Activated B cell treated with CpG ODN at 0.5 μM for 24 hours (primary cell): ENCODE measurements around the gene FN3KRP. TPM values are rescaled to one million over a fixed set of nuclear protein-coding genes. Genes with fewer than 3 reads are reported as not detected.

ENCODE experiments used
- ATAC-seq: fragments of 200-7000 bp; cut with Tn5 transposase; one replicate; pipeline ENCODE4 v1.10.0; 2021; ENCODE audit warnings: low read depth, mild to moderate bottlenecking, moderate library complexity
- CTCF ChIA-PET: fragments of 350-600 bp; sonication (Branson Sonifier 250); formaldehyde crosslinking; loops from one replicate; lab custom pipeline; 2021; ENCODE audit warnings: antibody characterized with exemption; lab: Charles Lee
- POLR2A ChIA-PET: fragments of 350-600 bp; sonication (Branson Sonifier 250); formaldehyde crosslinking; loops from one replicate; lab custom pipeline; 2021; ENCODE audit warnings: antibody characterized with exemption; lab: Charles Lee
- DNase-seq: peaks from one replicate; pipeline ENCODE4 v3.0.0; 2022
- H3K27ac Mint-ChIP-seq: one replicate; pipeline ENCODE4 v1.8.0; 2020; ENCODE audit warnings: mixed read lengths
- H3K27me3 Mint-ChIP-seq: one replicate; pipeline ENCODE4 v1.8.0; 2021; ENCODE audit warnings: mixed read lengths
- H3K36me3 Mint-ChIP-seq: one replicate; pipeline ENCODE4 v1.8.0; 2021; ENCODE audit warnings: low read depth, mixed read lengths
- H3K4me1 Mint-ChIP-seq: one replicate; pipeline ENCODE4 v1.8.0; 2021; ENCODE audit warnings: mixed read lengths
- H3K4me3 Mint-ChIP-seq: one replicate; pipeline ENCODE4 v1.8.0; 2020; ENCODE audit warnings: mild to moderate bottlenecking, mixed read lengths
- H3K9me3 Mint-ChIP-seq: one replicate; pipeline ENCODE4 v1.8.0; 2020; ENCODE audit warnings: mixed read lengths
- intact Hi-C: fragments of 100-400 bp; cut with micrococcal nuclease; formaldehyde crosslinking; loops from one replicate; pipeline ENCODE4 v1.15.1; 2024
- total RNA-seq: library from RNA; stranded (reverse); gene quantifications from 2 replicates; pipeline ENCODE4 v1.2.3, GENCODE V29; 2022
- TF ChIP-seq, protein P1 (sequence below): fragments of 200-600 bp; IDR thresholded peaks from one replicate; pipeline ENCODE4 v1.8.0; 2022; ENCODE audit warnings: antibody characterized with exemption, mild to moderate bottlenecking

The FN3KRP gene
- total RNA-seq, 1 donor from 2014 or later, result 28.5 TPM

GRCh38 chr17:82684228-82684841 is 32.2 kb upstream of the FN3KRP start:
- ATAC-seq (no peak), DNase-seq (no peak)
- intact Hi-C loops, result no loop called here
- Mint-ChIP-seq H3K27ac (no peak overlapping the region), H3K4me1 (no peaks in the 10 kb centered on the region), H3K27me3 (no peaks in the 10 kb centered on the region), H3K36me3 (peaks cover 3% of the 10 kb centered on the region), H3K4me3 (no peak overlapping the region), H3K9me3 (peaks cover 9% of the 10 kb centered on the region)
- ChIA-PET CTCF (no interaction called here), POLR2A (no interaction called here)
- TF ChIP-seq, protein P1, sequence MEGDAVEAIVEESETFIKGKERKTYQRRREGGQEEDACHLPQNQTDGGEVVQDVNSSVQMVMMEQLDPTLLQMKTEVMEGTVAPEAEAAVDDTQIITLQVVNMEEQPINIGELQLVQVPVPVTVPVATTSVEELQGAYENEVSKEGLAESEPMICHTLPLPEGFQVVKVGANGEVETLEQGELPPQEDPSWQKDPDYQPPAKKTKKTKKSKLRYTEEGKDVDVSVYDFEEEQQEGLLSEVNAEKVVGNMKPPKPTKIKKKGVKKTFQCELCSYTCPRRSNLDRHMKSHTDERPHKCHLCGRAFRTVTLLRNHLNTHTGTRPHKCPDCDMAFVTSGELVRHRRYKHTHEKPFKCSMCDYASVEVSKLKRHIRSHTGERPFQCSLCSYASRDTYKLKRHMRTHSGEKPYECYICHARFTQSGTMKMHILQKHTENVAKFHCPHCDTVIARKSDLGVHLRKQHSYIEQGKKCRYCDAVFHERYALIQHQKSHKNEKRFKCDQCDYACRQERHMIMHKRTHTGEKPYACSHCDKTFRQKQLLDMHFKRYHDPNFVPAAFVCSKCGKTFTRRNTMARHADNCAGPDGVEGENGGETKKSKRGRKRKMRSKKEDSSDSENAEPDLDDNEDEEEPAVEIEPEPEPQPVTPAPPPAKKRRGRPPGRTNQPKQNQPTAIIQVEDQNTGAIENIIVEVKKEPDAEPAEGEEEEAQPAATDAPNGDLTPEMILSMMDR, result no peak

DNA sequence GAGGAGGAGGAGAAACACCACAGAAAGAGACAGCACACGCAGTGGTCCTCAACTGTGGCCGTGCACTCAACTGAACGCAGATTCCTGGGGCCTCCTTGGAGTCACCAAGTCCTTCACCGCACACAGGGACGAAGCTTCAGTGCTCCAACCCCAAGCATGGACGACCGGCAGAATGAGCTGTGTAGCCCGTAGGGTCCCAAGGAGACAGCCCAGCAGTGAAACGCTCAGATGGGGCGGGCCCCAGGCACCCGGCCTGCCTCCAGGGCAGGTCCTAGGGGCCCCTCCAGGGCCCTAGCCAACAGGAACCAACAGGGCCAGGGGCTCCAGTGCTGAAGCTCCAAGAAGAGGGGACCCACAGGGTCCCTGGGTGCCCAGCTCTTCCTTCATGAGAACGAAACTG is 31.2 kb upstream of the FN3KRP start:
- Mint-ChIP-seq H3K9me3 (peaks cover 9% of the 10 kb centered on the region), H3K36me3 (peaks cover 3% of the 10 kb centered on the region), H3K27ac (no peak overlapping the region), H3K4me1 (no peaks in the 10 kb centered on the region), H3K27me3 (no peaks in the 10 kb centered on the region), H3K4me3 (no peak overlapping the region)
- DNase-seq, result no peak
- POLR2A ChIA-PET, result no interaction called here
- no peak for ATAC-seq
- TF ChIP-seq, protein P1, result no peak
- CTCF ChIA-PET, result no interaction called here
- intact Hi-C loops, result no loop called here

GRCh38 chr17:82686366-82687324 is 29.9 kb upstream of the FN3KRP start:
- CTCF ChIA-PET, result no interaction called here

GRCh38 chr17:82687375-82687861 is 29.1 kb upstream of the FN3KRP start:
- intact Hi-C loops, result no loop called here
- Mint-ChIP-seq H3K36me3 (no peaks in the 10 kb centered on the region), H3K4me3 (no peak overlapping the region), H3K4me1 (no peaks in the 10 kb centered on the region), H3K27me3 (no peaks in the 10 kb centered on the region), H3K27ac (no peak overlapping the region), H3K9me3 (peaks cover under 1% of the 10 kb centered on the region)
- POLR2A ChIA-PET, result interaction anchor here (0.7 kb wide), 1 partner anchor 314 kb away, joined by 3 read pairs; no protein-coding TSS in a partner anchor
- ATAC-seq (no peak), DNase-seq (no peak)
- TF ChIP-seq, protein P1, result no peak
- CTCF ChIA-PET, result no interaction called here

More at GRCh38 chr17:82686366-82687324, 29.9 kb upstream of the FN3KRP start:
- DNase-seq, result no peak
- no peaks in the 10 kb centered on the region for H3K4me1 Mint-ChIP-seq
- intact Hi-C loops, result no loop called here
- no peaks in the 10 kb centered on the region for H3K27me3 Mint-ChIP-seq
- POLR2A ChIA-PET, result interaction anchor here (0.7 kb wide), 1 partner anchor 315 kb away, joined by 3 read pairs; no protein-coding TSS in a partner anchor
- ATAC-seq, result no peak
- peaks cover 3% of the 10 kb centered on the region for H3K36me3 Mint-ChIP-seq
- H3K27ac Mint-ChIP-seq, result no peak overlapping the region
- no peak overlapping the region for H3K4me3 Mint-ChIP-seq
- H3K9me3 Mint-ChIP-seq, result peaks cover 8% of the 10 kb centered on the region
- TF ChIP-seq, protein P1, result no peak

- Mint-ChIP-seq H3K4me3 (no peak overlapping the region), H3K4me1 (no peaks in the 10 kb centered on the region), H3K36me3 (no peaks in the 10 kb centered on the region), H3K9me3 (no peaks in the 10 kb centered on the region), H3K27ac (no peak overlapping the region), H3K27me3 (no peaks in the 10 kb centered on the region)
- TF ChIP-seq, protein P1, result no peak
- intact Hi-C loops, result no loop called here
- CTCF ChIA-PET, result no interaction called here
- ATAC-seq, result no peak
- DNase-seq, result no peak
- POLR2A ChIA-PET, result no interaction called here
Observed at GRCh38 chr17:82687871-82688270, 28.6 kb upstream of the FN3KRP start.
